Measurements from ENCODE around the gene TST. TPM values are rescaled to one million over a fixed set of nuclear protein-coding genes. Genes with fewer than 3 reads are reported as not detected.

Gene TST
- total and polyA plus RNA-seq, 10 of the 15 experiments (the other 5 are each of a cell fraction or from before 2014, with no cell fraction given): 2.4 to 24.6 (median 10.4) TPM

DNA sequence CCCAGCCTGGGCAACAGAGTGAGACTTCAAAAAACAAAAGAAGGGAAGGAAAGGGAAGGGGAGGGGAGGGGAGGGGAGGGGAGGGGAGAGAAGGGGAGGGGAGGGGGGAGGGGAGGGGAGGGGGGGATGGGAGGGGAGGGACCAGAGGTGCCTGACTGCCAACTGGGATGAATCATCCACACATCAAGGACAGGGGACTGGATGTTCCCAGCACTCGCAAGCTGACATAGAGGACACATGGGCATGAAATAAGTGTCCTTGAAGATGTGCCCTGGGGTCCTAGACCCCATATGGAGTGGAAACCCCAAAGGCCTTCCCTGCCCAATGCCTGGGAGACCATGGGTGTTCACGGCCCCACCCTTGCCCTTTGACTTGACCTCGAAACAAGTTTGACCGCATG is 19.8 kb downstream of the TST start (continued):
- no peak for TF ChIP-seq ZBTB11 (CRISPR knock-in tag; IDR thresholded peaks at IDR 0.05)

DNA sequence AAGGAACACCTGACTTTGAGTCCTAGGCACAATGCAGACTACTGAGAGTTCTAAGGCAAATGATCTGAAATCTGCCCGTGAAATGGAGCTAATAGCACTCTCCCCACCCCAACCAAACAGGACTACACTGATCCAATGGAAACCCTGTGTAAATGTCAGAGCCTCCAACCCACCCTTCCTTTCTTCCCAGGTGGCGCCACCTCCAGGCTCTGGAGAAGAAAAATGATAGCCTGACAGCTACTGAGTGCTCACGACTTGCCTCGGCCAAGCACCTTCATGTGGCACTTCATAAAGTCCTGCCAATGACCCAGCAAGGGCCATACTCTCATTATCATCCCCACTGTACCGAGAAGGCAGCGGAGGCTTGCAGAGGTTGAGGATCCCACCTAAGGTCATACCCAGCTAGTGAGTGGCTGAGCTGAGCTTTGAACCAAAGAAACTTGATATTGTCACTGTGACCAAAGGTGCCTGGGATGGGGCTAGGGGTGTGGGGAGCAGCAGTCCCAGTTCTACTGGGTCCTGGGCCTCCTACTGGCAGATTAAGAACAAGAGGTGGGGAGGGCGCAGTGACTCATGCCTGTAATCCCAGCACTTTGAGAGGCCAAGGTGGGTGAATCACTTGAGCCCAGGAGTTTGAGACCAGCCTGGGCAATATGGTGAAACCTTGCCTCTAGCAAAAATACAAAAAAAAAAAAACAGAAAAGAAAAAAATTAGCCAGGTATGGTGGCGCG is 20.5 kb downstream of the TST start:
- POLR2A ChIA-PET: no interaction called here
- SMC1A ChIA-PET (ENCODE audit: uncharacterized antibody, unreplicated experiment): no interaction called here
- FAIRE-seq (no peak), DNase-seq (ENCODE audit: low read depth, low spot score) (no peak), ATAC-seq (no peak)
- H4K20me1 ChIP-seq (ENCODE audit: control insufficient read depth, insufficient read depth): no peaks in the 10 kb centered on the region
- no peaks in the 10 kb centered on the region for H3K9me3 ChIP-seq (replicated peaks; ENCODE audit: control insufficient read depth, insufficient read depth, low read length)
- 43% methylated on average over 9 of the region's 9 CpGs for WGBS (ENCODE audit: insufficient coverage, insufficient replicate concordance, low lambda C conversion rate, missing lambda C conversion rate)
- no peak overlapping the region for H3K4me3 ChIP-seq
- peaks cover 0 to 3% of the 10 kb centered on the region in 2 experiments; a peak in 2 of 4 replicates for H3K27me3 ChIP-seq (replicated peaks in 1 of 2; ENCODE audit: control insufficient read depth in 2 of 2, insufficient read depth in 2 of 2, low read length in 1 of 2)
- no peak overlapping the region for H3K27ac ChIP-seq (ENCODE audit: control insufficient read depth, insufficient read depth)
- H3K4me2 ChIP-seq (ENCODE audit: control insufficient read depth, insufficient read depth): no peak overlapping the region
- no peaks in the 10 kb centered on the region for H3K79me2 ChIP-seq (ENCODE audit: control insufficient read depth, insufficient read depth, low read length)
- BruUV-seq (replicated peaks): no TSS peak
- RAD21 ChIA-PET (ENCODE audit: unreplicated experiment): interaction anchor here (1.1 kb wide), 1 partner anchor 47 kb away, joined by 3 read pairs; no protein-coding TSS in a partner anchor
- CTCF ChIA-PET: interaction anchor here (0.7 to 1.5 kb wide), 5 partner anchors 13 to 316 kb away, joined by 3 to 5 read pairs (median 3); no protein-coding TSS in a partner anchor
- intact Hi-C loops (cut with micrococcal nuclease; ENCODE audit: unreplicated experiment): no loop called here
- H3K9ac ChIP-seq (ENCODE audit: control insufficient read depth, insufficient read depth, low read length): no peak overlapping the region
- H3K4me1 ChIP-seq (ENCODE audit: control insufficient read depth, insufficient read depth, low read length): no peaks in the 10 kb centered on the region
- no peak overlapping the region for H2AFZ ChIP-seq (ENCODE audit: control insufficient read depth, low read depth, low read length)
- in situ Hi-C loops (cut with MboI): no loop called here
- no peaks in the 10 kb centered on the region for H3K36me3 ChIP-seq (ENCODE audit: control insufficient read depth in 2 of 2, insufficient read depth in 2 of 2, low read length in 1 of 2)
- no peak for TF ChIP-seq SREBF2 (IDR thresholded peaks at IDR 0.05; ENCODE audit: low read length)
- TF ChIP-seq SRF (IDR thresholded peaks at IDR 0.05; ENCODE audit: low read depth in 2 of 2, low read length in 2 of 2): no peak
- no peak for TF ChIP-seq TCF12 (IDR thresholded peaks at IDR 0.05; ENCODE audit: low read depth, low read length)
- no peak for TF ChIP-seq HDGF (IDR thresholded peaks at IDR 0.05)
- no peak for TF ChIP-seq TCF7 (IDR thresholded peaks at IDR 0.05; ENCODE audit: borderline replicate concordance)
- no peak for TF ChIP-seq ETV6 (conservative IDR thresholded peaks at IDR 0.05 in 1 of 2, IDR thresholded peaks at IDR 0.05 in 1 of 2; ENCODE audit: borderline replicate concordance in 1 of 2, low read depth in 1 of 2)
- TF ChIP-seq, protein P1, sequence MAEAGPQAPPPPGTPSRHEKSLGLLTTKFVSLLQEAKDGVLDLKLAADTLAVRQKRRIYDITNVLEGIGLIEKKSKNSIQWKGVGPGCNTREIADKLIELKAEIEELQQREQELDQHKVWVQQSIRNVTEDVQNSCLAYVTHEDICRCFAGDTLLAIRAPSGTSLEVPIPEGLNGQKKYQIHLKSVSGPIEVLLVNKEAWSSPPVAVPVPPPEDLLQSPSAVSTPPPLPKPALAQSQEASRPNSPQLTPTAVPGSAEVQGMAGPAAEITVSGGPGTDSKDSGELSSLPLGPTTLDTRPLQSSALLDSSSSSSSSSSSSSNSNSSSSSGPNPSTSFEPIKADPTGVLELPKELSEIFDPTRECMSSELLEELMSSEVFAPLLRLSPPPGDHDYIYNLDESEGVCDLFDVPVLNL (IDR thresholded peaks at IDR 0.05; ENCODE audit: low read depth, low read length): no peak
- TF ChIP-seq ATF7 (IDR thresholded peaks at IDR 0.05; ENCODE audit: low read depth): no peak
- no peak for TF ChIP-seq GATAD2B (conservative IDR thresholded peaks at IDR 0.05; ENCODE audit: low read depth)
- 0 out of 6 replicates have a peak, but pooled peaks of 1 of the 3 experiments have one; percentile 3 for TF ChIP-seq CTCF (IDR thresholded peaks at IDR 0.05 in 2 of 3, conservative IDR thresholded peaks at IDR 0.05 in 1 of 3; ENCODE audit: control insufficient read depth in 2 of 3, extremely low read depth in 1 of 3, insufficient read depth in 1 of 3, low read depth in 3 of 3, low read length in 3 of 3)
- 0 out of 2 replicates have a peak, but pooled peaks have one; percentile 9 for TF ChIP-seq RAD21 (IDR thresholded peaks at IDR 0.05; ENCODE audit: insufficient read depth, low read depth, low read length)
- no peak for TF ChIP-seq SMAD1 (IDR thresholded peaks at IDR 0.05; ENCODE audit: low read depth, partially characterized antibody)
- TF ChIP-seq SUZ12 (IDR thresholded peaks at IDR 0.05; ENCODE audit: unreplicated experiment): no peak
- TF ChIP-seq MEF2A (IDR thresholded peaks at IDR 0.05; ENCODE audit: insufficient read depth, low read depth, low read length): no peak
